Astrocyte (in vitro differentiated cells and primary cell): Measurements from ENCODE around the gene EMC6. TPM values are rescaled to one million over a fixed set of nuclear protein-coding genes. Genes with fewer than 3 reads are reported as not detected.

Experiments used
- DNase-seq: peaks from one replicate; pipeline ENCODE4 v3.0.0-alpha.2; 2010; ENCODE audit warnings: low read depth
- FAIRE-seq: peaks from 2 replicates; lab custom pipeline; 2011; peaks lifted over from hg19 to GRCh38; lab: Jason Lieb, UNC
- H2AFZ ChIP-seq: 2 replicates; pipeline ENCODE4 v1.6.0; 2012; ENCODE audit warnings: low read depth, low read length, inconsistent platforms
- H3K27ac ChIP-seq: 2 replicates; pipeline ENCODE4 v1.5.1; 2011; ENCODE audit warnings: low read depth, low read length, inconsistent platforms
- H3K27me3 ChIP-seq: 2 replicates; pipeline ENCODE4 v1.6.0; 2011; ENCODE audit warnings: low read length, inconsistent platforms; ENCODE audit not compliant: insufficient read depth
- H3K36me3 ChIP-seq: 2 replicates; pipeline ENCODE4 v1.5.1; 2011; ENCODE audit warnings: low read length, inconsistent platforms; ENCODE audit not compliant: insufficient read depth
- H3K4me1 ChIP-seq: 2 replicates; pipeline ENCODE4 v1.5.1; 2011; ENCODE audit warnings: low read length, inconsistent platforms; ENCODE audit not compliant: insufficient read depth
- H3K4me2 ChIP-seq: 2 replicates; pipeline ENCODE4 v1.6.0; 2012; ENCODE audit warnings: low read length, inconsistent platforms
- H3K4me3 ChIP-seq: 2 replicates; pipeline ENCODE4 v1.5.1; 2011; ENCODE audit warnings: low read depth, mild to moderate bottlenecking, low read length, inconsistent platforms; ENCODE audit not compliant: insufficient read depth
- H3K79me2 ChIP-seq: 2 replicates; pipeline ENCODE4 v1.6.0; 2012; ENCODE audit warnings: mild to moderate bottlenecking, low read length, inconsistent platforms; ENCODE audit not compliant: insufficient read depth
- H3K9ac ChIP-seq: 2 replicates; pipeline ENCODE4 v1.6.0; 2012; ENCODE audit warnings: mild to moderate bottlenecking, low read length, inconsistent platforms
- H3K9me3 ChIP-seq: 2 replicates; pipeline ENCODE4 v1.5.1; 2012; ENCODE audit warnings: low read depth, mild to moderate bottlenecking, low read length, inconsistent platforms; ENCODE audit not compliant: insufficient read depth
- H4K20me1 ChIP-seq: 2 replicates; pipeline ENCODE4 v1.6.0; 2012; ENCODE audit warnings: low read length, inconsistent platforms; ENCODE audit not compliant: insufficient read depth
- H3K27ac Mint-ChIP-seq: one replicate; pipeline ENCODE4 v1.8.0; 2021; ENCODE audit warnings: mild to moderate bottlenecking, mixed read lengths; ENCODE audit not compliant: unreplicated experiment
- H3K27me3 Mint-ChIP-seq: one replicate; pipeline ENCODE4 v1.8.0; 2021; ENCODE audit warnings: low read depth, mixed read lengths; ENCODE audit not compliant: unreplicated experiment
- H3K36me3 Mint-ChIP-seq: one replicate; pipeline ENCODE4 v1.8.0; 2021; ENCODE audit warnings: low read depth, mixed read lengths; ENCODE audit not compliant: unreplicated experiment
- H3K4me1 Mint-ChIP-seq: one replicate; pipeline ENCODE4 v1.8.0; 2021; ENCODE audit warnings: low read depth, mixed read lengths; ENCODE audit not compliant: unreplicated experiment
- H3K4me3 Mint-ChIP-seq: one replicate; pipeline ENCODE4 v1.8.0; 2021; ENCODE audit warnings: mild to moderate bottlenecking, moderate library complexity, mixed read lengths; ENCODE audit not compliant: unreplicated experiment
- H3K9me3 Mint-ChIP-seq: one replicate; pipeline ENCODE4 v1.8.0; 2021; ENCODE audit warnings: mild to moderate bottlenecking, mixed read lengths; ENCODE audit not compliant: unreplicated experiment
- EZH2 ChIP-seq: IDR thresholded peaks from 2 replicates; pipeline ENCODE4 v1.6.1; 2012; ENCODE audit warnings: mild to moderate bottlenecking, low read length, inconsistent platforms; ENCODE audit not compliant: insufficient read depth
- total RNA-seq: library from RNA; stranded (reverse); gene quantifications from 2 replicates; pipeline ENCODE4 v1.2.1, GENCODE V29; 2021
- TF ChIP-seq, protein P1 (sequence below): IDR thresholded peaks from 2 replicates; pipeline ENCODE4 v1.5.1; 2011; ENCODE audit warnings: low read depth, mild to moderate bottlenecking, inconsistent platforms, low read length, moderate library complexity; ENCODE audit not compliant: insufficient read depth

The EMC6 gene
- total RNA-seq, 1 donor from 2014 or later: 52.2 TPM

DNA sequence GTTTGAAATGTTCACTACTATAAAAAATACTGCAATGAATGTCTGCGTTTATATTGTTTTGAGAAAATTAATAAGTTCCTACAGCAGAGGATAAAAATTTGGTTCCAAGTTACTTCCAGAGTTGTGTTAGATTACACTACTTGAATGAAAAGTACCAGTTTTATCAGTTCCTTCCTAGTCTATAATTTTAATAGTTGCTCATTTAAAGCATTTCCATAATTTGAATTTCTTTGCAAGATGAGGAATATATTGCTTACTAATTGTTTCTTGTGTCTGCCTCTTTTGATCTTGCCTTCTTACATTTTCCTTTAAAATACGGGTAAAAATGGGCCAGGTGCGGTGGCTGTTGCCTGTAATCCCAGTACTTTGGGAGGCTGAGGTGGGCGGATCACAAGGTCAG lies 4.0 kb downstream of the EMC6 start:
- Histone ChIP-seq H3K4me2 (no peak overlapping the region), H3K9me3 (no peaks in the 10 kb centered on the region), H3K27ac (no peak overlapping the region), H3K9ac (no peak overlapping the region), H4K20me1 (peaks cover 24% of the 10 kb centered on the region), H3K27me3 (no peaks in the 10 kb centered on the region), H3K4me1 (peaks cover 5% of the 10 kb centered on the region), H2AFZ (no peak overlapping the region), H3K36me3 (no peaks in the 10 kb centered on the region), H3K4me3 (no peak overlapping the region), H3K79me2 (peaks cover 29% of the 10 kb centered on the region)
- no peak for TF ChIP-seq EZH2
- TF ChIP-seq, protein P1, sequence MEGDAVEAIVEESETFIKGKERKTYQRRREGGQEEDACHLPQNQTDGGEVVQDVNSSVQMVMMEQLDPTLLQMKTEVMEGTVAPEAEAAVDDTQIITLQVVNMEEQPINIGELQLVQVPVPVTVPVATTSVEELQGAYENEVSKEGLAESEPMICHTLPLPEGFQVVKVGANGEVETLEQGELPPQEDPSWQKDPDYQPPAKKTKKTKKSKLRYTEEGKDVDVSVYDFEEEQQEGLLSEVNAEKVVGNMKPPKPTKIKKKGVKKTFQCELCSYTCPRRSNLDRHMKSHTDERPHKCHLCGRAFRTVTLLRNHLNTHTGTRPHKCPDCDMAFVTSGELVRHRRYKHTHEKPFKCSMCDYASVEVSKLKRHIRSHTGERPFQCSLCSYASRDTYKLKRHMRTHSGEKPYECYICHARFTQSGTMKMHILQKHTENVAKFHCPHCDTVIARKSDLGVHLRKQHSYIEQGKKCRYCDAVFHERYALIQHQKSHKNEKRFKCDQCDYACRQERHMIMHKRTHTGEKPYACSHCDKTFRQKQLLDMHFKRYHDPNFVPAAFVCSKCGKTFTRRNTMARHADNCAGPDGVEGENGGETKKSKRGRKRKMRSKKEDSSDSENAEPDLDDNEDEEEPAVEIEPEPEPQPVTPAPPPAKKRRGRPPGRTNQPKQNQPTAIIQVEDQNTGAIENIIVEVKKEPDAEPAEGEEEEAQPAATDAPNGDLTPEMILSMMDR: no peak
- FAIRE-seq (no peak), DNase-seq (no peak)
- no peaks in the 10 kb centered on the region for H3K9me3 Mint-ChIP-seq
- H3K36me3 Mint-ChIP-seq: peaks cover 8% of the 10 kb centered on the region
- peaks cover 6% of the 10 kb centered on the region for H3K27me3 Mint-ChIP-seq
- H3K4me1 Mint-ChIP-seq: peaks cover 3% of the 10 kb centered on the region
- no peak overlapping the region for H3K27ac Mint-ChIP-seq
- H3K4me3 Mint-ChIP-seq: no peak overlapping the region

DNA sequence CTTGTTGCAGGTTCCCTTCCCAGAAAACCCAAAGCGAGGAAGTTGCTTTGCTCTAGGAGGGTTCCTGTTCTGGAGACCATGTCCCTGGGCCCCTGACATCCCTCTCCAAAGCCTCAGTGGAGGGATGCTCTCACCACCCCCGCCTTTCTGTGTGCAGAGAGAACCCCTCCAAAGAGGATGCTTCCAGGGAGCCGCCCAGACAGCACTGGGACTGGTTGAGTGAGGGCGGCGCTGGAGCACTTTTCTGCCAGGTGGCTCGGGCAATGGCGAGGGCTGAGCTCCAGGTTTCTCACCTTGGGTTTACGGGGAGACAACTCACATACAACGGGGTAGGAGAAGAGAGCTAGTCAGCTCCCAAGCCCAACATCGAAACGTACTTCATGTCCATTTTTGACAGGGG lies 7.3 kb downstream of the EMC6 start:
- no peak for TF ChIP-seq EZH2
- TF ChIP-seq, protein P1: no peak
- Histone ChIP-seq H3K27ac (no peak overlapping the region), H3K79me2 (no peaks in the 10 kb centered on the region), H2AFZ (no peak overlapping the region), H3K4me2 (no peak overlapping the region), H3K4me1 (peaks cover 10% of the 10 kb centered on the region), H3K4me3 (no peak overlapping the region), H3K9me3 (no peaks in the 10 kb centered on the region), H3K27me3 (no peaks in the 10 kb centered on the region), H3K36me3 (no peaks in the 10 kb centered on the region), H4K20me1 (peaks cover 4% of the 10 kb centered on the region), H3K9ac (no peak overlapping the region)
- H3K36me3 Mint-ChIP-seq: peaks cover 11% of the 10 kb centered on the region
- H3K27me3 Mint-ChIP-seq: peaks cover 6% of the 10 kb centered on the region
- H3K27ac Mint-ChIP-seq: peak overlapping the region; percentile 27
- no peak overlapping the region for H3K4me3 Mint-ChIP-seq
- DNase-seq (no peak), FAIRE-seq (no peak)
- H3K4me1 Mint-ChIP-seq: peaks cover 12% of the 10 kb centered on the region
- H3K9me3 Mint-ChIP-seq: no peaks in the 10 kb centered on the region

DNA sequence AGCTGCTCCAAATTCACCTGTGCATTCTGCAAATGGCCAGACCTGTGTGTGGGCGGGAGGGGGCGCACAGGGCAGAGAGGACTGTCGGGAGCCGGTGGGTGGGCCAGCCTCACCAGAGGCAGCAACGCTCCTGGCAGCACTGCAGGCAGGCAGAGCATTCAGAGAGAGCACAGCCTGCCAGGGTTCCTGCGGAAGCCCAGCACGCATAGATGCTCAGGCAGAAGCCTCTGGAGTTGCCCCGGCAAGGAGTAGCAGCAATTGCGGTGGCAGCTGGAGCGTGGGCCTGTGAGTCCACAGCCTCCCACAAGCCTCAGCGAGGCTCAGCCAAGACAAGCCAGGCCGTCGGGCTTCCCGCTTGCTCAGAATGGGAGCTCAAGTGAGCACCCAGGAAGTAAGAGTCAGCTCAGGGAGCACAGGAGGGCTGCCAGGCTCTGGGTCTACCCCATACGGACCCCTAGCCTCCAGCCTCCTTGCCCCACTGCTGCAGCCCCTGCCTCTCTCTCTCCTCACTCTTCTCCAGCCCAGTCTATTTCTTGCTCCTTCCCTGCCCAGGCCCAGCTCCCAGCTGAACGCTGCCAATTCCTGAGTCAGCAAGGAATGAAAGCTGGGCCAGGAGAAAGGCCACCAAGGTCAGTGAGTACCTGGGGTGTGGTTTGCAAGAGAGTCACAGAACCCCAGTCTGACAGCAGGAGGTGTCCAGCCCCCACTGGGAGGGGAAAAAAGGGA lies 9.6 kb downstream of the EMC6 start:
- Histone ChIP-seq H3K27me3 (peaks cover 6% of the 10 kb centered on the region), H3K9me3 (no peaks in the 10 kb centered on the region), H3K9ac (no peak overlapping the region), H3K79me2 (no peaks in the 10 kb centered on the region), H3K4me3 (no peak overlapping the region), H3K36me3 (no peaks in the 10 kb centered on the region), H3K27ac (no peak overlapping the region), H4K20me1 (no peaks in the 10 kb centered on the region), H3K4me2 (peak overlapping the region; percentile 25), H3K4me1 (peaks cover 10% of the 10 kb centered on the region), H2AFZ (peak overlapping the region; percentile 42)
- DNase-seq: peak; percentile 52
- FAIRE-seq: peak; percentile 41
- Mint-ChIP-seq H3K27ac (no peak overlapping the region), H3K27me3 (peaks cover 17% of the 10 kb centered on the region), H3K36me3 (peaks cover 8% of the 10 kb centered on the region), H3K9me3 (no peaks in the 10 kb centered on the region), H3K4me3 (no peak overlapping the region), H3K4me1 (peaks cover 11% of the 10 kb centered on the region)
- TF ChIP-seq, protein P1: no peak
- no peak for TF ChIP-seq EZH2
